ENCODE data around the gene MYO1A. TPM values are rescaled to one million over a fixed set of nuclear protein-coding genes. Genes with fewer than 3 reads are reported as not detected.
A peak's percentile ranks its signal among the peaks of the same experiment; 100 is the strongest.

Gene MYO1A
- total and polyA plus RNA-seq, 2 of the 13 experiments (the other 11 are each of a cell fraction or from before 2014, with no cell fraction given) = 5.3 to 6.0 TPM

GRCh38 chr12:56987551-56988053 is 62.3 kb downstream of the MYO1A start (continued):
- TF ChIP-seq ATF2 (CRISPR knock-in tag; IDR thresholded peaks at IDR 0.05) (no peak), ZXDC (CRISPR knock-in tag; IDR thresholded peaks at IDR 0.05) (no peak), HCFC1 (IDR thresholded peaks at IDR 0.05; ENCODE audit: low read depth, low read length) (no peak), SNAPC2 (CRISPR knock-in tag; IDR thresholded peaks at IDR 0.05) (no peak), ARID2 (CRISPR knock-in tag; IDR thresholded peaks at IDR 0.05; ENCODE audit: borderline replicate concordance) (no peak), MAZ (IDR thresholded peaks at IDR 0.05; ENCODE audit: borderline replicate concordance, low read depth, low read length) (no peak), MAZ (CRISPR knock-in tag; IDR thresholded peaks at IDR 0.05; ENCODE audit: low read depth) (0 out of 2 replicates have a peak, but pooled peaks have one; percentile 25), ZBTB7A (CRISPR knock-in tag; IDR thresholded peaks at IDR 0.05) (no peak), ZNF496 (CRISPR knock-in tag; IDR thresholded peaks at IDR 0.05; ENCODE audit: insufficient replicate concordance) (no peak), ZNF350 (CRISPR knock-in tag; IDR thresholded peaks at IDR 0.05; ENCODE audit: borderline replicate concordance, low read depth) (no peak), GATA4 (IDR thresholded peaks at IDR 0.05; ENCODE audit: borderline replicate concordance, low read depth) (no peak), ZNF761 (CRISPR knock-in tag; conservative IDR thresholded peaks at IDR 0.05) (no peak), SALL1 (CRISPR knock-in tag; IDR thresholded peaks at IDR 0.05) (peak; percentile 59; the same call in 1 of the 2 replicates), NPAS2 (CRISPR knock-in tag; IDR thresholded peaks at IDR 0.05; ENCODE audit: borderline replicate concordance) (no peak), PHF20 (CRISPR knock-in tag; IDR thresholded peaks at IDR 0.05) (no peak), ZNF770 (CRISPR knock-in tag; IDR thresholded peaks at IDR 0.05) (no peak), HNRNPLL (IDR thresholded peaks at IDR 0.05; ENCODE audit: low read depth, low read length, poor library complexity, severe bottlenecking) (no peak), AGO2 (optimal IDR thresholded peaks at IDR 0.05; ENCODE audit: low read depth, low read length) (no peak), ISL2 (CRISPR knock-in tag; IDR thresholded peaks at IDR 0.05) (0 out of 2 replicates have a peak, but pooled peaks have one; percentile 21)
- TF ChIP-seq, protein P1, sequence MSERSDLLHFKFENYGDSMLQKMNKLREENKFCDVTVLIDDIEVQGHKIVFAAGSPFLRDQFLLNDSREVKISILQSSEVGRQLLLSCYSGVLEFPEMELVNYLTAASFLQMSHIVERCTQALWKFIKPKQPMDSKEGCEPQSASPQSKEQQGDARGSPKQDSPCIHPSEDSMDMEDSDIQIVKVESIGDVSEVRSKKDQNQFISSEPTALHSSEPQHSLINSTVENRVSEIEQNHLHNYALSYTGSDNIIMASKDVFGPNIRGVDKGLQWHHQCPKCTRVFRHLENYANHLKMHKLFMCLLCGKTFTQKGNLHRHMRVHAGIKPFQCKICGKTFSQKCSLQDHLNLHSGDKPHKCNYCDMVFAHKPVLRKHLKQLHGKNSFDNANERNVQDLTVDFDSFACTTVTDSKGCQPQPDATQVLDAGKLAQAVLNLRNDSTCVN (CRISPR knock-in tag; IDR thresholded peaks at IDR 0.05; ENCODE audit: borderline replicate concordance) = 0 out of 2 replicates have a peak, but pooled peaks have one; percentile 41
- TF ChIP-seq, protein P2, sequence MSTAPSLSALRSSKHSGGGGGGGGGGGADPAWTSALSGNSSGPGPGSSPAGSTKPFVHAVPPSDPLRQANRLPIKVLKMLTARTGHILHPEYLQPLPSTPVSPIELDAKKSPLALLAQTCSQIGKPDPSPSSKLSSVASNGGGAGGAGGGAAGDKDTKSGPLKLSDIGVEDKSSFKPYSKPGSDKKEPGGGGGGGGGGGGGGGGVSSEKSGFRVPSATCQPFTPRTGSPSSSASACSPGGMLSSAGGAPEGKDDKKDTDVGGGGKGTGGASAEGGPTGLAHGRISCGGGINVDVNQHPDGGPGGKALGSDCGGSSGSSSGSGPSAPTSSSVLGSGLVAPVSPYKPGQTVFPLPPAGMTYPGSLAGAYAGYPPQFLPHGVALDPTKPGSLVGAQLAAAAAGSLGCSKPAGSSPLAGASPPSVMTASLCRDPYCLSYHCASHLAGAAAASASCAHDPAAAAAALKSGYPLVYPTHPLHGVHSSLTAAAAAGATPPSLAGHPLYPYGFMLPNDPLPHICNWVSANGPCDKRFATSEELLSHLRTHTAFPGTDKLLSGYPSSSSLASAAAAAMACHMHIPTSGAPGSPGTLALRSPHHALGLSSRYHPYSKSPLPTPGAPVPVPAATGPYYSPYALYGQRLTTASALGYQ (CRISPR knock-in tag; IDR thresholded peaks at IDR 0.05) = no peak

Data from HepG2 (cell line).